ENCODE results near the gene SORBS1.

The SORBS1 gene

GRCh38 chr10:95329296-95329695 is 231.9 kb downstream of the SORBS1 start:
- DNase-seq (ENCODE audit: low read depth in 1 of 2, low spot score in 1 of 2), result no peak

GRCh38 chr10:95328013-95328412 is 233.2 kb downstream of the SORBS1 start:
- DNase-seq (ENCODE audit: low read depth in 1 of 2, low spot score in 1 of 2), result no peak

- no peak for DNase-seq (ENCODE audit: low read depth in 1 of 2, low spot score in 1 of 2)
Observed at GRCh38 chr10:95327367-95327766, 233.8 kb downstream of the SORBS1 start.

GRCh38 chr10:95326396-95326795 is 234.8 kb downstream of the SORBS1 start:
- no peak for DNase-seq (ENCODE audit: low read depth in 1 of 2, low spot score in 1 of 2)

- no peak for DNase-seq (ENCODE audit: low read depth in 1 of 2, low spot score in 1 of 2)
Observed at GRCh38 chr10:95325863-95326262, 235.3 kb downstream of the SORBS1 start.

- no peak for DNase-seq (ENCODE audit: low read depth in 1 of 2, low spot score in 1 of 2)
Observed at GRCh38 chr10:95324436-95325268, 236.5 kb downstream of the SORBS1 start.

GRCh38 chr10:95321554-95322301 is 239.4 kb downstream of the SORBS1 start:
- no peak for DNase-seq (ENCODE audit: low read depth in 1 of 2, low spot score in 1 of 2)

- DNase-seq (ENCODE audit: low read depth in 1 of 2, low spot score in 1 of 2), result no peak
Observed at GRCh38 chr10:95319239-95319638, 241.9 kb downstream of the SORBS1 start.

- DNase-seq (ENCODE audit: low read depth in 1 of 2, low spot score in 1 of 2), result no peak
Observed at GRCh38 chr10:95315509-95315908, 245.7 kb downstream of the SORBS1 start.

GRCh38 chr10:95314192-95314918 is 246.8 kb downstream of the SORBS1 start:
- DNase-seq (ENCODE audit: low read depth in 1 of 2, low spot score in 1 of 2), result no peak

GRCh38 chr10:95312986-95313495 is 248.1 kb downstream of the SORBS1 start:
- DNase-seq (ENCODE audit: low read depth in 1 of 2, low spot score in 1 of 2), result no peak

GRCh38 chr10:95312257-95312656 is 248.9 kb downstream of the SORBS1 start:
- no peak for DNase-seq (ENCODE audit: low read depth in 1 of 2, low spot score in 1 of 2)

GRCh38 chr10:95309958-95310357 is 251.2 kb downstream of the SORBS1 start:
- no peak for DNase-seq (ENCODE audit: low read depth in 1 of 2, low spot score in 1 of 2)

GRCh38 chr10:95308389-95309302 is 252.5 kb downstream of the SORBS1 start:
- no peak for DNase-seq (ENCODE audit: low read depth in 1 of 2, low spot score in 1 of 2)

- DNase-seq (ENCODE audit: low read depth in 1 of 2, low spot score in 1 of 2), result no peak
Observed at GRCh38 chr10:95306851-95307250, 254.3 kb downstream of the SORBS1 start.

- DNase-seq (ENCODE audit: low read depth in 1 of 2, low spot score in 1 of 2), result no peak
Observed at GRCh38 chr10:95306318-95306650, 254.9 kb downstream of the SORBS1 start.

- DNase-seq (ENCODE audit: low read depth in 1 of 2, low spot score in 1 of 2), result no peak
Observed at GRCh38 chr10:95305606-95306317, 255.4 kb downstream of the SORBS1 start.

GRCh38 chr10:95304976-95305375 is 256.2 kb downstream of the SORBS1 start:
- no peak for DNase-seq (ENCODE audit: low read depth in 1 of 2, low spot score in 1 of 2)

GRCh38 chr10:95304463-95304862 is 256.7 kb downstream of the SORBS1 start:
- no peak for DNase-seq (ENCODE audit: low read depth in 1 of 2, low spot score in 1 of 2)

- no peak for DNase-seq (ENCODE audit: low read depth in 1 of 2, low spot score in 1 of 2)
Observed at GRCh38 chr10:95303950-95304349, 257.2 kb downstream of the SORBS1 start.

Measured in stimulated activated CD4-positive, alpha-beta T cell treated with anti-CD3 and anti-CD28 coated beads, Interleukin-15, amount 100 ng/mL, for 1 hour (primary cell).